Measurements from ENCODE around the gene CYP26B1.
A peak's percentile ranks its signal among the peaks of the same experiment; 100 is the strongest.

Gene CYP26B1

GRCh38 chr2:72150157-72150860 lies 2.6 kb upstream of the CYP26B1 start:
- peak overlapping the region; percentile 55 for H3K4me3 ChIP-seq (ENCODE audit: low read depth, low read length)
- DNase-seq (ENCODE audit: low read depth): peak; percentile 82
- TF ChIP-seq CTCF (conservative IDR thresholded peaks at IDR 0.05; ENCODE audit: low read depth, low read length): peak; percentile 84

GRCh38 chr2:72149556-72150156 lies 2.0 kb upstream of the CYP26B1 start:
- TF ChIP-seq CTCF (conservative IDR thresholded peaks at IDR 0.05; ENCODE audit: low read depth, low read length): no peak
- DNase-seq (ENCODE audit: low read depth): no peak
- H3K4me3 ChIP-seq (ENCODE audit: low read depth, low read length): peak overlapping the region; percentile 55

- peak; percentile 37 for DNase-seq (ENCODE audit: low read depth)
- H3K4me3 ChIP-seq (ENCODE audit: low read depth, low read length): peak overlapping the region; percentile 55
- no peak for TF ChIP-seq CTCF (conservative IDR thresholded peaks at IDR 0.05; ENCODE audit: low read depth, low read length)
Measured at GRCh38 chr2:72148837-72149555, 1.3 kb upstream of the CYP26B1 start.

- no peak for TF ChIP-seq CTCF (conservative IDR thresholded peaks at IDR 0.05; ENCODE audit: low read depth, low read length)
- H3K4me3 ChIP-seq (ENCODE audit: low read depth, low read length): peak overlapping the region; percentile 55
- no peak for DNase-seq (ENCODE audit: low read depth)
Measured at GRCh38 chr2:72148003-72148836, 558 bp upstream of the CYP26B1 start.

- TF ChIP-seq CTCF (conservative IDR thresholded peaks at IDR 0.05; ENCODE audit: low read depth, low read length): no peak
- no peak for DNase-seq (ENCODE audit: low read depth)
- H3K4me3 ChIP-seq (ENCODE audit: low read depth, low read length): peak overlapping the region; percentile 42
Measured at GRCh38 chr2:72146347-72147302, 1.0 kb downstream of the CYP26B1 start.

All from choroid plexus epithelial cell (primary cell).